HepG2 (cell line): Measurements from ENCODE around the gene EPO. TPM values are rescaled to one million over a fixed set of nuclear protein-coding genes. Genes with fewer than 3 reads are reported as not detected.

Source experiments
- ATF3 ChIP-seq: sonication (generic); formaldehyde crosslinking; IDR thresholded peaks from 2 replicates; pipeline ENCODE4 v1.4.0; 2020; ENCODE audit warnings: missing genetic modification reagents
- BRF2 ChIP-seq: sonication (generic); formaldehyde crosslinking; IDR thresholded peaks from 2 replicates; pipeline ENCODE4 v1.8.1; 2022; ENCODE audit warnings: mild to moderate bottlenecking, missing genetic modification reagents
- GLI4 ChIP-seq: sonication (generic); formaldehyde crosslinking; IDR thresholded peaks from 2 replicates; pipeline ENCODE4 v1.5.1; 2020; ENCODE audit warnings: missing genetic modification reagents, mild to moderate bottlenecking, moderate library complexity, borderline replicate concordance
- IRF2 ChIP-seq: IDR thresholded peaks from 2 replicates; pipeline ENCODE4 v1.6.1; 2018; ENCODE audit warnings: missing genetic modification reagents, missing compliant biosample characterization
- MAZ ChIP-seq, 2 experiments: sonication (generic) in 1 of 2; formaldehyde crosslinking in 1 of 2; IDR thresholded peaks; 2 replicates each; pipeline versions ENCODE4 v1.5.0 to v1.6.1; 2012 to 2020; ENCODE audit warnings: low read depth in 2 of 2, mild to moderate bottlenecking in 2 of 2, borderline replicate concordance in 1 of 2, improper control_type of control experiment in 1 of 2, low read length in 1 of 2, missing genetic modification reagents in 1 of 2, moderate library complexity in 1 of 2
- RCOR2 ChIP-seq: IDR thresholded peaks from 2 replicates; pipeline ENCODE4 v1.6.1; 2016; ENCODE audit warnings: missing biosample characterization, missing genetic modification reagents
- RFX5 ChIP-seq: IDR thresholded peaks from 2 replicates; pipeline ENCODE4 v1.6.1; 2011; ENCODE audit warnings: low read depth, low read length, improper control_type of control experiment
- RFXANK ChIP-seq: IDR thresholded peaks from 2 replicates; pipeline ENCODE4 v1.6.1; 2016
- SRF ChIP-seq: IDR thresholded peaks from 2 replicates; pipeline ENCODE4 v1.6.1; 2011; ENCODE audit warnings: mild to moderate bottlenecking, low read depth, low read length, moderate library complexity
- STAT6 ChIP-seq: sonication (generic); formaldehyde crosslinking; IDR thresholded peaks from 2 replicates; pipeline ENCODE4 v1.4.0; 2020; ENCODE audit warnings: missing genetic modification reagents, mild to moderate bottlenecking, borderline replicate concordance
- TCF7 ChIP-seq: sonication (generic); IDR thresholded peaks from 2 replicates; pipeline ENCODE4 v1.6.1; 2016; ENCODE audit warnings: antibody characterized with exemption, low read depth
- TCF7L2 ChIP-seq: IDR thresholded peaks from 2 replicates; pipeline ENCODE4 v1.6.1; 2011; ENCODE audit warnings: mild to moderate bottlenecking, low read depth, low read length, moderate library complexity
- THAP11 ChIP-seq: IDR thresholded peaks from 2 replicates; pipeline ENCODE4 v1.6.1; 2016; ENCODE audit warnings: missing biosample characterization, missing genetic modification reagents
- THAP9 ChIP-seq: sonication (generic); formaldehyde crosslinking; IDR thresholded peaks from 2 replicates; pipeline ENCODE4; 2020; ENCODE audit warnings: missing genetic modification reagents, mild to moderate bottlenecking, borderline replicate concordance
- TP53 ChIP-seq: sonication (generic); formaldehyde crosslinking; conservative IDR thresholded peaks from 2 replicates; pipeline ENCODE4 v1.4.0; 2020; ENCODE audit warnings: missing genetic modification reagents
- ZBTB43 ChIP-seq: sonication (generic); formaldehyde crosslinking; conservative IDR thresholded peaks from 2 replicates; pipeline ENCODE4 v1.4.0; 2020; ENCODE audit warnings: missing genetic modification reagents
- ZMAT3 ChIP-seq: sonication (generic); formaldehyde crosslinking; conservative IDR thresholded peaks from 2 replicates; pipeline ENCODE4 v1.7.0; 2021; ENCODE audit warnings: missing genetic modification reagents
- ZNF367 ChIP-seq: sonication (generic); formaldehyde crosslinking; IDR thresholded peaks from 2 replicates; pipeline ENCODE4 v1.4.0; 2020; ENCODE audit warnings: missing genetic modification reagents, borderline replicate concordance
- ZNF558 ChIP-seq: sonication (generic); formaldehyde crosslinking; IDR thresholded peaks from 2 replicates; pipeline ENCODE4 v1.9.0; 2022; ENCODE audit warnings: mild to moderate bottlenecking, missing genetic modification reagents, borderline replicate concordance
- ZNF616 ChIP-seq: sonication (generic); formaldehyde crosslinking; IDR thresholded peaks from 2 replicates; pipeline ENCODE4 v1.5.0; 2020; ENCODE audit warnings: low read depth, mild to moderate bottlenecking, missing genetic modification reagents
- ZNF773 ChIP-seq: sonication (generic); formaldehyde crosslinking; IDR thresholded peaks from 2 replicates; pipeline ENCODE4 v1.4.0; 2020; ENCODE audit warnings: missing genetic modification reagents, borderline replicate concordance
- ZSCAN25 ChIP-seq: sonication (generic); formaldehyde crosslinking; IDR thresholded peaks from 2 replicates; pipeline ENCODE4 v1.8.0; 2022; ENCODE audit warnings: mild to moderate bottlenecking, missing genetic modification reagents
- polyA plus RNA-seq, 8 experiments: library from polyadenylated mRNA; depleted of rRNA in 3 of 8; stranded (reverse) in 7 of 8; unstranded in 1 of 8; fragments of >200 nt; fragmentation: Illumina TruSeq in 4 of 8; extraction: Trizol in 4 of 8; gene quantifications; 2 replicates each; pipeline versions ENCODE4 v1.2.1 to v1.2.3, GENCODE V29; 2011 to 2016; ENCODE audit warnings: low read depth in 4 of 8, missing spikeins in 1 of 8, mixed read lengths in 1 of 8; ENCODE audit not compliant: insufficient read depth in 1 of 8
- total RNA-seq, 5 experiments: library from RNA; depleted of rRNA; stranded (reverse); fragments of >200 nt; fragmentation: Illumina TruSeq; extraction: Trizol; gene quantifications; 2 replicates each; pipeline ENCODE4 v1.2.3, GENCODE V29; 2016; ENCODE audit warnings: low read depth in 1 of 5

Gene EPO
- total and polyA plus RNA-seq, 2 of the 13 experiments (the other 11 are each of a cell fraction or from before 2014, with no cell fraction given) = 10.3 to 25.7 TPM

GRCh38 chr7:100706672-100707311 is 13.5 kb upstream of the EPO start (continued):
- TF ChIP-seq MAZ (IDR thresholded peaks at IDR 0.05; ENCODE audit: borderline replicate concordance, low read depth, low read length) (no peak), MAZ (CRISPR knock-in tag; IDR thresholded peaks at IDR 0.05; ENCODE audit: low read depth) (no peak), ZNF616 (CRISPR knock-in tag) (no peak), RFX5 (no peak), THAP9 (CRISPR knock-in tag) (peak; percentile 17; the same call in 1 of the 2 replicates), TP53 (peak; percentile 55; the same call in 1 of the 2 replicates), RCOR2 (CRISPR knock-in tag) (no peak), ATF3 (CRISPR knock-in tag) (no peak), ZNF558 (no peak), ZNF367 (CRISPR knock-in tag) (no peak), IRF2 (CRISPR knock-in tag) (no peak), GLI4 (no peak), ZSCAN25 (no peak), BRF2 (CRISPR knock-in tag) (peak; percentile 43; the same call in 1 of the 2 replicates), ZMAT3 (0 out of 2 replicates have a peak, but pooled peaks have one; percentile 37), TCF7L2 (no peak), ZBTB43 (no peak), TCF7 (no peak), RFXANK (CRISPR knock-in tag) (no peak), SRF (no peak), STAT6 (CRISPR knock-in tag) (no peak), THAP11 (CRISPR knock-in tag) (peak; percentile 30; the same call in 1 of the 2 replicates), ZNF773 (CRISPR knock-in tag) (no peak)
